GM19395 (cell line): ENCODE results near the gene SORCS2.

ENCODE experiments used
- ATAC-seq: cut with Tn5 transposase; IDR thresholded peaks from one replicate; pipeline ENCODE4 v1.9.1; 2021; ENCODE audit warnings: mild to moderate bottlenecking, moderate library complexity; ENCODE audit not compliant: unreplicated experiment

The SORCS2 gene

GRCh38 chr4:7333801-7334421 is 141.6 kb downstream of the SORCS2 start:
- ATAC-seq, result no peak

- no peak for ATAC-seq
Measured at GRCh38 chr4:7334521-7335275, 142.4 kb downstream of the SORCS2 start.

- ATAC-seq, result no peak
Measured at GRCh38 chr4:7335344-7336066, 143.2 kb downstream of the SORCS2 start.

- ATAC-seq, result no peak
Measured at GRCh38 chr4:7336067-7336569, 143.8 kb downstream of the SORCS2 start.

GRCh38 chr4:7336732-7337131 is 144.4 kb downstream of the SORCS2 start:
- no peak for ATAC-seq

GRCh38 chr4:7337196-7338058 is 145.1 kb downstream of the SORCS2 start:
- ATAC-seq, result no peak

- ATAC-seq, result no peak
Measured at GRCh38 chr4:7338059-7338452, 145.7 kb downstream of the SORCS2 start.

- no peak for ATAC-seq
Measured at GRCh38 chr4:7338876-7339623, 146.7 kb downstream of the SORCS2 start.

GRCh38 chr4:7339751-7340552 is 147.6 kb downstream of the SORCS2 start:
- ATAC-seq, result no peak

GRCh38 chr4:7340553-7341433 is 148.5 kb downstream of the SORCS2 start:
- no peak for ATAC-seq

- no peak for ATAC-seq
Measured at GRCh38 chr4:7341491-7342222, 149.3 kb downstream of the SORCS2 start.

- ATAC-seq, result no peak
Measured at GRCh38 chr4:7342223-7343080, 150.1 kb downstream of the SORCS2 start.

GRCh38 chr4:7343081-7343655 is 150.8 kb downstream of the SORCS2 start:
- ATAC-seq, result no peak

- ATAC-seq, result no peak
Measured at GRCh38 chr4:7343950-7344349, 151.6 kb downstream of the SORCS2 start.

GRCh38 chr4:7344636-7345155 is 152.4 kb downstream of the SORCS2 start:
- no peak for ATAC-seq

- no peak for ATAC-seq
Measured at GRCh38 chr4:7347981-7348380, 155.6 kb downstream of the SORCS2 start.
